Loucy (cell line): ENCODE data around the gene FGF8.

ENCODE experiments used
- H2AFZ ChIP-seq: fragments of 200-600 bp; sonication (generic); 2 replicates; pipeline ENCODE4 v1.6.0; 2016; ENCODE audit warnings: antibody characterized with exemption, mild to moderate bottlenecking, low read length, moderate library complexity
- H3F3A ChIP-seq: fragments of 200-600 bp; 2 replicates; pipeline ENCODE4 v1.6.0; 2016; ENCODE audit warnings: antibody characterized with exemption, low read depth, mild to moderate bottlenecking
- H3K27me3 ChIP-seq: fragments of 200-600 bp; sonication (generic); 2 replicates; pipeline ENCODE4 v1.6.1; 2014; ENCODE audit warnings: low read length, mild to moderate bottlenecking; ENCODE audit not compliant: insufficient read depth, poor library complexity, severe bottlenecking
- H3K36me3 ChIP-seq: fragments of 200-600 bp; sonication (generic); 2 replicates; pipeline ENCODE4 v1.6.1; 2016; ENCODE audit warnings: low read length; ENCODE audit not compliant: insufficient read depth
- H3K4me1 ChIP-seq: fragments of 200-600 bp; sonication (generic); 2 replicates; pipeline ENCODE4 v1.5.1; 2014; ENCODE audit warnings: low read length, mild to moderate bottlenecking; ENCODE audit not compliant: insufficient read depth, poor library complexity, severe bottlenecking
- H3K4me2 ChIP-seq: fragments of 200-600 bp; sonication (generic); 2 replicates; pipeline ENCODE4 v1.6.0; 2014; ENCODE audit warnings: antibody characterized with exemption, low read length, low read depth, mild to moderate bottlenecking; ENCODE audit not compliant: poor library complexity, severe bottlenecking
- H3K4me3 ChIP-seq: fragments of 200-600 bp; sonication (generic); 2 replicates; pipeline ENCODE4 v1.5.1; 2014; ENCODE audit warnings: low read length, mild to moderate bottlenecking, mixed read lengths; ENCODE audit not compliant: poor library complexity, severe bottlenecking
- H3K79me2 ChIP-seq: fragments of 200-600 bp; sonication (generic); 2 replicates; pipeline ENCODE4 v1.6.1; 2014; ENCODE audit warnings: low read length; ENCODE audit not compliant: insufficient read depth
- H3K9ac ChIP-seq: fragments of 200-600 bp; sonication (generic); 2 replicates; pipeline ENCODE4 v1.6.0; 2014; ENCODE audit warnings: mild to moderate bottlenecking, low read depth, low read length, moderate library complexity; ENCODE audit not compliant: poor library complexity, severe bottlenecking
- H3K9me2 ChIP-seq: fragments of 200-600 bp; sonication (generic); replicated peaks from 2 replicates; pipeline ENCODE4 v1.6.1; 2016; ENCODE audit warnings: low read depth, low read length, mixed read lengths
- H3K9me3 ChIP-seq: fragments of 200-600 bp; sonication (generic); 2 replicates; pipeline ENCODE4 v1.6.1; 2014; ENCODE audit warnings: mild to moderate bottlenecking, antibody characterized with exemption, low read length, low read depth; ENCODE audit not compliant: insufficient read depth
- H4K20me1 ChIP-seq: fragments of 200-600 bp; sonication (generic); 2 replicates; pipeline ENCODE4 v1.6.0; 2014; ENCODE audit warnings: antibody characterized with exemption, low read length, mild to moderate bottlenecking; ENCODE audit not compliant: insufficient read depth, poor library complexity, severe bottlenecking
- CTCF ChIP-seq: fragments of 200-600 bp; sonication (generic); conservative IDR thresholded peaks from 2 replicates; pipeline ENCODE4 v1.5.1; 2014; ENCODE audit warnings: mild to moderate bottlenecking, antibody characterized with exemption, low read length
- EZH2phosphoT487 ChIP-seq: fragments of 200-600 bp; IDR thresholded peaks from 2 replicates; pipeline ENCODE4 v1.6.1; 2018; ENCODE audit warnings: antibody characterized with exemption, mild to moderate bottlenecking, moderate library complexity, borderline replicate concordance

Gene FGF8

GRCh38 chr10:101774589-101775272 lies 1.2 kb downstream of the FGF8 start:
- Histone ChIP-seq H3K4me1 (no peaks in the 10 kb centered on the region), H3K9me3 (no peaks in the 10 kb centered on the region), H3K36me3 (no peaks in the 10 kb centered on the region), H3K4me2 (no peak overlapping the region), H3F3A (no peaks in the 10 kb centered on the region), H2AFZ (no peak overlapping the region), H3K79me2 (no peaks in the 10 kb centered on the region), H3K27me3 (no peaks in the 10 kb centered on the region), H4K20me1 (no peaks in the 10 kb centered on the region), H3K9me2 (no peaks in the 10 kb centered on the region), H3K9ac (no peak overlapping the region), H3K4me3 (no peak overlapping the region)
- no peak for TF ChIP-seq EZH2phosphoT487
- no peak for TF ChIP-seq CTCF

GRCh38 chr10:101773923-101774588 lies 1.9 kb downstream of the FGF8 start:
- Histone ChIP-seq H3K27me3 (no peaks in the 10 kb centered on the region), H3F3A (no peaks in the 10 kb centered on the region), H3K9ac (no peak overlapping the region), H3K9me3 (no peaks in the 10 kb centered on the region), H3K4me2 (no peak overlapping the region), H3K36me3 (no peaks in the 10 kb centered on the region), H3K4me3 (no peak overlapping the region), H4K20me1 (no peaks in the 10 kb centered on the region), H2AFZ (no peak overlapping the region), H3K4me1 (no peaks in the 10 kb centered on the region), H3K9me2 (no peaks in the 10 kb centered on the region), H3K79me2 (no peaks in the 10 kb centered on the region)
- no peak for TF ChIP-seq CTCF

GRCh38 chr10:101772895-101773761 lies 2.8 kb downstream of the FGF8 start:
- Histone ChIP-seq H3F3A (no peaks in the 10 kb centered on the region), H3K9ac (no peak overlapping the region), H3K79me2 (no peaks in the 10 kb centered on the region), H2AFZ (no peak overlapping the region), H3K36me3 (no peaks in the 10 kb centered on the region), H4K20me1 (no peaks in the 10 kb centered on the region), H3K27me3 (no peaks in the 10 kb centered on the region), H3K4me1 (no peaks in the 10 kb centered on the region), H3K4me3 (no peak overlapping the region), H3K9me3 (no peaks in the 10 kb centered on the region), H3K4me2 (no peak overlapping the region), H3K9me2 (no peaks in the 10 kb centered on the region)
- TF ChIP-seq CTCF (no peak), EZH2phosphoT487 (no peak)
